Stimulated activated CD8-positive, alpha-beta memory T cell treated with anti-CD3 and anti-CD28 coated beads, Interleukin-15, amount 100 ng/mL, for 24 hours (primary cell): ENCODE results near the gene AMIGO3.
"Not testable (repeated sequence)": the region's sequence is repeated elsewhere in the genome, so short reads cannot be mapped to it uniquely, and the experiment has no call there.

ENCODE experiments used
- DNase-seq: peaks from one replicate; pipeline ENCODE4 v3.0.0-alpha.2; 2020; ENCODE audit warnings: low read depth

The AMIGO3 gene, protein sequence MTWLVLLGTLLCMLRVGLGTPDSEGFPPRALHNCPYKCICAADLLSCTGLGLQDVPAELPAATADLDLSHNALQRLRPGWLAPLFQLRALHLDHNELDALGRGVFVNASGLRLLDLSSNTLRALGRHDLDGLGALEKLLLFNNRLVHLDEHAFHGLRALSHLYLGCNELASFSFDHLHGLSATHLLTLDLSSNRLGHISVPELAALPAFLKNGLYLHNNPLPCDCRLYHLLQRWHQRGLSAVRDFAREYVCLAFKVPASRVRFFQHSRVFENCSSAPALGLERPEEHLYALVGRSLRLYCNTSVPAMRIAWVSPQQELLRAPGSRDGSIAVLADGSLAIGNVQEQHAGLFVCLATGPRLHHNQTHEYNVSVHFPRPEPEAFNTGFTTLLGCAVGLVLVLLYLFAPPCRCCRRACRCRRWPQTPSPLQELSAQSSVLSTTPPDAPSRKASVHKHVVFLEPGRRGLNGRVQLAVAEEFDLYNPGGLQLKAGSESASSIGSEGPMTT

DNA sequence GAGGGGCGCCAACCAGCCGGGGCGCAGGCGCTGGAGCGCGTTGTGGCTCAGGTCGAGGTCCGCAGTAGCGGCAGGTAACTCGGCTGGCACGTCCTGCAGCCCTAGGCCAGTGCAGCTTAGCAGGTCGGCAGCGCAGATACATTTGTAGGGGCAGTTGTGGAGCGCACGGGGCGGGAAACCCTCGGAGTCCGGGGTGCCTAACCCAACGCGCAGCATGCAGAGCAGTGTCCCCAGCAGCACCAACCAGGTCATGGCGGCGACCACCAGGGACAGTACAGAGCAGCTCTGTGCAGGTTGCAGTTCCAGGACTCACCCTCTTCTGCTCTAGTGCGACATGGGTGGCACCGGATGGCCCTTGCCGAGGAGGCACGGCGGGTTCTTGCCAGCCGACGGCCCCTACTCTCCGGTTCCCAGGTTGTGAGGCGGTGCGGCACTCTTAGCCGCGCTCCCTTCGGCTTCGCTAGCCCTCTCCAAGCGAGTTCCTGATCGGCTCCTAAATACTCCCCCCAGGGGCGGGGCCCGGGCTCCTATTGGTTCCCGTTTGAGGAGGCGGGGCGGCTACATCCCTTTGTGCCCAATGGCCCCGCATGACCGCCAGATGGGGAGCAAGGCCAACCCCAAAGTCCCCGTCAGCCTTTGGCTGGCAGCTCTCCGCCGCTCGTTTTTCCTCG, at the start of gene AMIGO3:
Gene AMIGO3 (minus strand): TSS at position 471 of the 671 bp plus-strand sequence. CDS start 219 bp downstream, at position 252.
- DNase-seq, result peak; percentile 73

DNA sequence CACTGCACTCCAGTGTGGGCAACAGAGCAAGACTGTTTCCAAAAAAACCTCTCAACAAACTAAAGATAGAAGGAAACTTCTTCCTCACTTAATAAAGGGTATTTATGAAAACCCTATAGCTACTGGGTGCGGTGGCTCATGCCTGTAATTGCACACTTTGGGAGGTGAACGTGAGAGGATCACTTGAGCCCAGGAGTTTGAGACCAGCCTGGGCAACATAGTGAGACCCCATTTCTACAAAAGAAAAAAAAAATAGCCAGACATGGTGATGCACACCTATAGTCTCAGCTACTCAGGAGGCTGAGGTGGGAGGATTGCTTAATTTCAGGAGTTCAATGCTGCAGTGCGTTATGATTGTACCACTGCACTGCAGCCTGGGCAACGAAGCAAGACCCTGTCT, 44.5 kb upstream of the AMIGO3 start:
- no peak for DNase-seq

DNA sequence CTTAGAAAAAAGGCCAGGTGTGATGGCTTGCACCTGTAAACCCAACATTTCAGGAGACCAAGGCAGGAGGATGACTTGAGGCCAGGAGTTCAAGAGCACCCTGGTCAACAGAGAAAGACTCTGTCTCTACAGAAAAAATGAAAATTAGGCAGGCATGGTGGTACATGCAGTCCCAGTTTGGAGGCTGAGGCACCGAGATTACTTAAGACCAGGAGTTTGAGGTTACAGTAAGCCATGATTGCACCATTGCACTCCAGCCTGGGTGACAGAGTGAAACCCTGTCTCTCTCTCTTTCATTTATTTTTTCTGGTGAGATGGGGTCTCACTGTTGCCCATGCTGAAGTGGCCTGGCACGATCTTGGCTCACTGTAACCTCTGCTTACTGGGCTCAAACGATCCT, 42.2 kb upstream of the AMIGO3 start:
- no peak for DNase-seq

DNA sequence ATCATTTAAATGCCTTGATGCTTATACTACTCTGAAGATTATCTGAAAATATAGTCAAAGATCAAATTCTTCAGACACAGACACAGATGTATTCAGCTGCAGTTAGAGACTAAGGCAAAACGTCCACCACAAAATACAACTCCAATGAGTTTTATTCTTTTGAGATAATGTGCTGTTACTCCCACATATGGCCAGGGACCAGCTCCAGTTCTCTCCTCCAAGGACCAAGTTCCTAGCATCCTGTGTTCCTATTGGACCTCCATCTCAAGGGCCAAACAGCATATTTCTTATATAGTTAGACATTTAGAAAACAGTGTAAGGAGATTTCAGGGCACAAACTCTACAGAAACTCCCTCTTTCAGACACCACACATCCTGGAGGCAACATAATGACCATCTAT, 39.7 kb upstream of the AMIGO3 start:
- no peak for DNase-seq

DNA sequence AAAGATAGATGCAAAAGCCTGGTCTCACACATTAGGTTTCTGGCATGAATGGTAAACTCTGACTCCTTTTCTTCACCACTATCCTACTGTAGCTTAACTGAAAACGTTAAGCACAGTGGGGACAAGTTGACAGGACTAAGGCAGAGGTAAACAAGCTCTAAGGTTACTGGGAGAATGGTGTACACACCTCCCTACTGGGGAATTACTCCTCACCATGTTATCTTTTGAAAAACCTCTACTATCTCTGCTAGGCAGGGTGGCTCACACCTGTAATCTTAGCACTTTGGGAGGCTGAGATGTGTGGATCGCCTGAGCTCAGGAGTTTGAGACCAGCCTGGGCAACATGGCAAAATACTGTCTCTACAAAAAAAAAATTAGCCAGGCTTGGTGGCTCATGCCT, 37.7 kb upstream of the AMIGO3 start:
- DNase-seq, result no peak

DNA sequence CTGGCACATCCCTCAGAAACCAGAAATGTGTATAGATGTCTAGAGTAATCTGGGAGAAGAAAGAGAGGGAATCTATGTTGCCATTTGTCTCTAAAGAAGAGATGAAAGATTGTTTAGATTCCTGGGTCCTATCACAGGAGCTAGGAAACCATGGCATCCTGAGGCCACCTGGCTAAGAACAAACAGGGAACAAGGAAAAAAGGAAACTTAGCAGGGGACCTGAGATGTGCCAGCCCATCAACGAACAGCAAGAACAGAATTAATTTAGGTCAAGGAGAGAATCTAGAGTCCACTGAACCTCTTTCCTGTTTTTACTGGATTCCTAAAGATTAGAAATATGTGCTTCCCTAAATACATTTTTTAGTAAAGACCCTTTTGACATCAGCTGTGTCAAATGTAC, 36.6 kb upstream of the AMIGO3 start:
- no peak for DNase-seq

DNA sequence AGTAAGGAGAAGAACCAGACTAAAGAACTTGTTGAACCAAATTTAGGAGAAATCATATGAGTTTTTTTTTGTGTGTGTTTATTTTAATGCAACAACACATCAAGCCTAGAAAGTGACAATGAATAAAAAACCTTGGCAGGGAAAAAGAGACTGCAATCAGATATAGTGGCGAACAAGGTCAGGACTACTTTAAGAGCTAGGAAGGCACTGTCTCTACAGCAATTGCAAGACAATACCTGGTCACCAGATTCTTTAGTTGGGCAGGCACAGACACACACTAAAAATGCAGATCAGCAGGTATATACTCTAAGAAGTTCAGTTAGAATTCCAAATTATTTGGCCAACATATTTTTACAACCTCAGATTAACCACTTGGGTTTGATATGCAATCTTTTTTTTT, 35.1 kb upstream of the AMIGO3 start:
- DNase-seq, result no peak

DNA sequence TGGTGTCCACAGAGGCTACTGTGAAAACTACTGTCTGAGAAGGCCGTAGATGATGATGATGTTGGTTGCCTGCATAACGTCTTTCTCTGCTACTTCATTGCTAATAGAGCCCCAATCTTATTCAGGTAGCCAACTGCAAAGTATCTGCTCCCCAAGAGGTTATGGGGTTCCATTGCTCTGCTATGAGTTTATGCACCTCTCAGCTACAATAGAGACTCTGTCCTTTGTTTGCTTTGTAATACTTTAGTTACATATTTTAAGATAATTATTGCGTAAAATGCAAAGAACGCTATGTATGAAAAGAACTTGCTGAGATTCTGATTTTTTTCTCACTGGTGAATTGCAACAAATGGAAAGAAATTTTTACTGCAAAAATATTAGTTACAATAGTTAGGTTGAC, 32.0 kb upstream of the AMIGO3 start:
- DNase-seq, result no peak

DNA sequence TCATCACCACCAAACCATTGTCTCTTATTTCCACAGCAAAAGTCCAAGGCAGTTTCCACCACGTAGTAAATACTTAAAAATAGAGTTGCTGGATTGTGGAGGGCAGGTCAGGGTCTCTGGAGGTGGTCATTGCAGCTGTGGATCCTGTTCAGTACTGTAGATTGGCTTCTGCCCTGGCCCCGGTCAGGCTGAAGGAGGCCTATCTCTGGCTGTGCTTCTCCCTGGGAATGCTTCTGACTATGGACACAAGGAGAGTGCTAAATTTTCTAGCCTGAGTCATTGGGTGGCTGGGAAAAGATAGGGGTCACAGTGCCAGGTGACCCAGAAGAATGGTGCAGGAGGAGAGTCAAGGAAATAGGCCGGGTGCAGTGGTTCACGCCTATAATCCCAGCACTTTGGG, 30.6 kb upstream of the AMIGO3 start:
- no peak for DNase-seq

DNA sequence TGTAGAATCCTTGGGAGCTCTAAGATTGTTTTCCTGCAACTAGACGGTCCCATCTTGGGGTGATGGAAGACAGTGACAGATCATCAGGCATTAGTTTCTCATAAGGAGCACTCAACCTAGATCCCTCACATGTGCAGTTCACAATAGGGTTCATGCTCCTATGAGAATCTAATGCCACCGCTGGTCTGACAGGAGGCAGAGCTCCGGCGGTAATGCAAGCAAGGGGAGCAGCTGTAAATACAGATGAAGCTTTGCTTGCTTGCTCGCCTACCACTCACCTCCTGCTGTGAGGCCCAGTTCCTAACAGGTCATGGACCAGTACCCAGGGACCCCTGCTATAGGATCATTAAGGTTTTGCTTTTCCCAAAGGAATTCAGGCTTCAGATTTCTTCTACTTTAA, 29.4 kb upstream of the AMIGO3 start:
- not testable (repeated sequence) for DNase-seq

DNA sequence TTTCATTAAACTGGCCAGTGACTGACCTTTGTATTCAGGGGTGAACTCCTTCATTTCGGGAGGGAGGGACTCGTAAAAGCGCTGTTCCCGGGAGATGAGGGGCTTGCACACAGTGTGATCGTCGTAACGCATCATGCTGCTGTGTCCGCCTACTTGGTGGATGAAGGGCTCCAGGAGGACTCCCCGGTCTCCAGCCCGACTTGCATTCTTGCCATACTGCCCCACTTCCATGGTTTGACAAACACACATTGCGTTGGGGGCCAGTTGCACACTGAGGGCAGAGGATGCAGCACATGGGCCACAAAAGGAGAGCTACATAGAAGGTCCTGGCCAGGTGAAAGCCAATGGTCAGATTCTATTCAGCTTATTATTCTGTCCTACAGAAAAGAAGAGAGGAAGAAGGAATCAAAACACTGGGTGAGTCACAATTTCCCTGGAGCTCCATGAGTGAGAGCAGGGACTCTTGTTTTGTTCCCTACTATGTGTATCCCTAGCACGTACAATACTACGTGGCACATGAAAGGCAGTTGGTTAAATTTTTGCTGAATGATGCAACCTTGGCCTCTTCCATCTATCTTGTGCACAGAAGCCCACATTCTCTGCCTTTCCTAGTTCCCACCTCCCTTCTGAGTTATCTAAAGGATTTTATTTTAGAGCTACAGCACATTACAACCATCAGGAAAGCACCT, 28.5 kb upstream of the AMIGO3 start:
- DNase-seq, result no peak

DNA sequence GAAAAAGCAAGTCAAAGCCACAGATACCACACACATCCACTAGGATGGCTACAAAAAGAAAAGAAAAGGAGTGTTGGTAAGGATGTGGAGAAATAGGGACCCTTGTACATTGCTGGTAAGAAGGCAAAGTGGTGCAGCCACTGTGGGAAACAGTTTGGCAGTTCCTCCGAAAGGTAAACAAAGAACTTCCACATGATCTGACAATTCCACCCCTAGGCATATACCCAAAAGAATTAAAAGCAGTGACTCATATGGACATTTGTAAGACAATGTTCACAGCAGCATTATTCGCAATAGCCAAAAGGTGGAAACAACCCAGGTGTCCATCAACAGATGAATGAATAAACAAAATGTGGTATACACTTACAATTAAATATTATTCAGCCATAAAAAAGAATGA, 26.5 kb upstream of the AMIGO3 start:
- no peak for DNase-seq

DNA sequence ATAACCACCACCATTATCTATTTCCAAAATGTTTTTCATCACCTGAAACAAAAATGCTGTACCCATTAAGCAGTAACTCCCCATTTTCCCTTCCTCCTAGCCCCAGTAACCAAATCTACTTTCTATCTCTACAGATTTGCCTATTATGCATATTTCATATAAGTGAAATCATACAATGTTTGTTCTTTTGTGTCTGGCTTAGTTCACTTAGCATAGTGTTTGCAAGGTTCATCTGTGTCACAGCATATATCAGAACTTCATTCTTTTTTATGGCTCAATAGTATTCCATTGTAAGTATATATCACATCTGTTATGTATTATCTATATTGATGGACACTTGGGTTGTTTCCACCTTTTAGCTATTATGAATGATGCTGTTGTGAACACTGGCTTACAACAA, 20.9 kb upstream of the AMIGO3 start:
- no peak for DNase-seq

DNA sequence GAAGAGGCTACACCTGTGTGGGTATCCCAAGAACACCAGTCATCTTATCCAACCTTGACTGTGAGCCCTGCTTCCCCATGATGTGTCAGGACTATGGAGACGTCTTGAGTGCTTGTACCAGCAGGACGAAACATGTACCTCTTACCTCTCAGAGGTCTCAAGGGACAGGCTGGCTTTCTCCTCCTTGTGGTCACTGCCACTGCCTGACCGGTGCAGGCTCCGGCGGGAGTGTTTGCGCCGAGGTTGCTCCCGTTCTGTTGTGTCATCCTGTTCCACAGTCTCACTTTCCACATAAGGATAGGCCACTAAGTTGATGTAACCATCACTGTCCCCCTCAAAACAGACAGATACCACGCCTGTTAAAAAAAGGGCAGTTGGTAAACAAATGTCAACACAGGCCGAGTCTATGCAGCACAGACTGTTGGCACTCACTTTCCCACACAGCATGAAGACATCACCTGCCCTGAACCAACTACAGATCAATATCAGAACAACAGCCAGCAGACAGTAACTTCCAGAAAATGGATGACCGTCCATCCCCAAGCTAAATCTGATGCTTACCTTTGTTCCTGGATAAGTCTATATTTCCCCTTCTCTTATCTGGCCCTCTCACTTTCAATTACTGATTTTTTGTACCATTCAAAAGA, 18.7 kb upstream of the AMIGO3 start:
- no peak for DNase-seq

DNA sequence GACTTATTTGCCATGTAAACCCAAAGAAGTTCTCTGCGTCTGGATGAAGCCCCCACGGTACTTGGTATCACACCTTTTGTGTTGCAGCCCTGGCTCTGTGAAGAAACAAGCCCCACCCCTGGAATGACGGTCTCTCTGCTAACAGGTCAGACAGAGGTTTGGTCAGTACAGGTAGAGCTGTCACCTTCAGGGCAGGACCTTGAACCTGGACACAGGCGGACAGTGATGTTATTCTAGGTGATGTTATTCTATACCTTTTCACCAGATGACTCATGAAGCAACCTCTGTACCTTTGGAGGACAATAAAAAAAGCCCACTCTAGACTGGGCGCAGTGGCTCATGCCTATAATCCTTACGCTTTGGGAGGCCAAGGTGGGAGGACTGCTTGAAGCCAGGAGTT, 15.3 kb upstream of the AMIGO3 start:
- no peak for DNase-seq

DNA sequence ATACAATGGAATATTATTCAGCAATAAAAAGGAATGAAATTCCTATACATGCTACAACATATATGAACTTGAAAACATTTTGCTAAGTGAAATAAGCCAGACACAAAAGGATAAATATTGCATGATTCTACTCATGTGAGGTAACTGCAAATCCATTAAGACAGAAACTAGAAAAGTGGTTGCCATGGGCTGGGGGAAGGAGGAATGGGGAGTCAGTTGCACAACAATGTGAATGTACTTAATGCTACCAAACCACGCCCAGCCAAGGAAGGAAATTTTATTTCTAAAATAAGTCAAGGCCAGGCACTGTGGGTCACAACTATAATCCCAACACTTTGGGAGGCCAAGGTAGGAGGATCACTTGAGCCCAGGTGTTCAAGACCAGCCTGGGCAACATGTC, 14.1 kb upstream of the AMIGO3 start:
- DNase-seq, result no peak

DNA sequence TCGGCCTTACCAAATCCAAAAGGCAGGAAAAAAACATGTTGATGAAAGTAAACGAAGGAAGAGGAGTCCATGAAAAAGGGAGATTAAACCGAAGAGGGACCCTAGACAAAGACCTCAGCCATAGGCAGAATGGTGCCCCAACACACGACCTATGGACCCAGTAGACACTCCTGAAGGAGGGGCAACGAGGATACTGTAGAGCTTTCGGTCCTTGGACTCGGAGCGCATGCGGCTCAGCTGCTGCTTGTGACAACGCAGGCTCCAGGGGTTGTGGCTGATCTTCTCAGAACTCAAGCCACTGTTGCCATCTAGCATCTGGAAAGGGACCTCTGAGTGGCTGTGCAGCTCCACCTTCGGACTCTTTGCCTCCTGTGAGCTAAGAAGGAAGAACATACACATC, 13.1 kb upstream of the AMIGO3 start:
- DNase-seq, result no peak

DNA sequence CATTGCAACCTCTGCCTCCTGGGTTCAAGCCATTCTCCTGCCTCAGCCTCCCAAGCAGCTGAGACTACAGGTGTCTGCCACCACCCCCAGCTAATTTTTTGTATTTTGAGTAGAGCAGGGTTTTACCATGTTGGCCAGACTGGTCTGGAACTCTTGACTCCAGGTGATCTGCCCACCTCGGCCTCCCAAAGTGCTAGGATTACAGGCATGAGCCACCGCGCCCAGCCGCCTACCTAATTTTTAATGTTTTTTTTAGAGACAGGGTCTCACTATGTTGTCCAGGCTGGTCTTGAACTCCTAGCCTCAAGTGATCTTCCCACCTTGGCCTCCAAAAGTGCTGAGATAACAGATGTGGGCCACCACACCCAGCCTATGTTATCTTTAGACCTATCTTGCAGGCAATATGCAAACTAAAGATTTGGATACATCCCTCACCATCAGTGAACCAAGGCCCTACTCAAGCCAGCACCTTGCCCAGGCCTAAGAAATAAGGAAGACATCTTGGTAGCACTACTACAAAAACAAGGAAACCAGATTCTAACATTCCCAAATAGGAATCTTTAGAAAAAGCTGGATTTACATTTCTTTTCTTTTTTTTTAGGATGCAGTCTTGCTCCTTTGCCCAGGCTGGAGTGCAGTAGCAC, 10.6 kb upstream of the AMIGO3 start:
- DNase-seq, result no peak

DNA sequence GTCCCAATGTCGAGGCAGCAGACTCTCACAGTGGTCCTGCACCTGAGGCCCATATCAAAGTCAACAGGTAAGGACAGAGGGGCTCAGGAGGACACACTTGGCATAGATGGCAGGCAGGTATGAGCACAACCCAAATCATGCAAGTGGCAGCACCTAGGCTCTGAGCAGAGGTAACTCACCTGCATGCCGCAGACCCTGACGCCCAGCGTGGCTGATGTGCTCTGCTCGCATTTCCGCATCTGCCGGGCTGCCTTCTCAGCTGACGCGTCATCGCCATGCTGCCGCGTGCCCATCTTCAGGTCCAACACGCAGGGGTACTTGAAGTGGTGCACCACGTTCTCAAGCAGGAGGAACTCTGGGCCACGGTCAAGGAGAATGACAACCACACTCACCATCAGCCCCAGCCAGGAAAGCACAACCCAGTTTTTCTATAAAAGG, 8.5 kb upstream of the AMIGO3 start:
- DNase-seq, result no peak

DNA sequence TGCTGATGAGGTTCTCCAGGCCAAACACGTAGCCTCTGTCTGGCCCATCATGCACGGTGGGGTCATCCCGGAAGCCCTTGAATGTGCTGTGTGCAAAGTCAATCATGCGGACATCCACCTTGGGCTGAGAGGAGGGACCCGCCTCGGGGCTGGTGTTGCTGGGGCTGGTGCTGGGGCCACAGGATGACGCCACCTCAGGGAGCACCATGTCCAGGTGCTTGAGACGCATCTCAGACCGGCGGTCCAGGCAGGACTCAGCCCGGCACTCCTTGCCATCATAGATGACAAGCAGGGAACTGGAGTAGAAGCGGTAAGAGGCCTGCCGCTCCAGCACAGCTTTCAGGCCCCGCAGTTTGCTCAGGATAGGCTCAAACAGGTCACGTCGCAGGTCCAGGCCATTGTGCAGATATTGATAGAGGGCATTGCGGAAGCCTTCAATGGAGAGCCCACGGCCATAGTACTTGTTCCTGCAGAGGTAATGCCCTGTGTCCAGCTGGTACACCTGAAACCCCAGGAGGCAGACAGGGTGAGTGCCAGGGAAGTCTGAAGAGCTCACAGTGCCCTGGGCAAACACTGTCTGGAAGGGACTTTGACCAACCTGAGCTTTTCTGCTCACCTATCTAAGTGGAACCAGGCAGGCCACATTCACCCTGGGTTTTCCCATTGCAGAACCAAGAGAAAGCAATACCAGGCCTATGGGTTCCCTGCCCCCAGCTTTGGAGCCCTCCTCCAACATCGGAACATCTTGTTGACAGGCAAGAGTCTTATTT, 7.9 kb upstream of the AMIGO3 start:
- no peak for DNase-seq
